Measurements from ENCODE around the gene LRRN3. TPM values are rescaled to one million over a fixed set of nuclear protein-coding genes. Genes with fewer than 3 reads are reported as not detected.

LRRN3 gene
- total and polyA plus RNA-seq, 2 of the 8 experiments (the other 6 are each of a cell fraction or from before 2014, with no cell fraction given): 0.20 to 0.32 TPM

- Histone ChIP-seq H4K20me1 (replicated peaks in 1 of 2; ENCODE audit: control insufficient read depth in 1 of 2, insufficient read depth in 2 of 2, low read length in 2 of 2) (no peaks in the 10 kb centered on the region), H3K27ac (ENCODE audit: low read depth, low read length) (no peak overlapping the region), H3K36me3 (ENCODE audit: control insufficient read depth in 2 of 4, insufficient read depth in 4 of 4, low read length in 3 of 4) (no peaks in the 10 kb centered on the region), H2AFZ (ENCODE audit: low read length) (no peak overlapping the region), H3K79me1 (ENCODE audit: low read depth, low read length) (no peaks in the 10 kb centered on the region), H3K9ac (replicated peaks in 1 of 4; ENCODE audit: extremely low read depth in 1 of 4, low read depth in 3 of 4, low read length in 3 of 4) (no peak overlapping the region), H3K23ac (ENCODE audit: insufficient read length) (no peak overlapping the region), H3K14ac (ENCODE audit: insufficient read length) (no peak overlapping the region), H3K27me3 (replicated peaks in 1 of 4; ENCODE audit: control insufficient read depth in 3 of 4, extremely low read depth in 1 of 4, insufficient read depth in 3 of 4, low read length in 3 of 4) (no peaks in the 10 kb centered on the region), H2BK20ac (ENCODE audit: low read length) (no peak overlapping the region), H4K8ac (ENCODE audit: extremely low read depth, insufficient read depth, low read length) (no peak overlapping the region), H3K4me1 (replicated peaks in 1 of 4; ENCODE audit: control insufficient read depth in 3 of 4, insufficient read depth in 4 of 4, low read length in 3 of 4) (peaks cover 0 to 9% (median 1%) of the 10 kb centered on the region in 4 experiments; a peak in 1 of 7 replicates), H3K23me2 (ENCODE audit: low read depth, low read length) (no peaks in the 10 kb centered on the region), H4K91ac (replicated peaks; ENCODE audit: insufficient read length, low read length) (no peak overlapping the region), H3K4me3 (ENCODE audit: extremely low read depth in 1 of 4, insufficient read depth in 2 of 4, low read depth in 3 of 4, low read length in 4 of 4) (no peak overlapping the region), H3K56ac (replicated peaks; ENCODE audit: insufficient read length, low read depth, low read length) (no peak overlapping the region), H3K4me2 (ENCODE audit: insufficient read depth in 1 of 2, low read depth in 2 of 2, low read length in 2 of 2) (no peak overlapping the region), H2BK12ac (ENCODE audit: low read depth, low read length) (no peak overlapping the region), H3K18ac (ENCODE audit: extremely low read depth, low read length) (no peak overlapping the region), H2BK15ac (ENCODE audit: low read length) (no peak overlapping the region), H4K5ac (ENCODE audit: insufficient read length, low read depth, low read length) (no peak overlapping the region), H2BK5ac (ENCODE audit: low read depth, low read length) (no peak overlapping the region), H3K4ac (replicated peaks; ENCODE audit: insufficient read length, low read depth, low read length) (no peak overlapping the region), H3K79me2 (ENCODE audit: control insufficient read depth in 1 of 2, insufficient read depth in 2 of 2, low read length in 2 of 2) (no peaks in the 10 kb centered on the region), H2BK120ac (replicated peaks; ENCODE audit: low read depth, low read length) (no peak overlapping the region), H2AK5ac (ENCODE audit: low read depth, low read length) (no peak overlapping the region), H3K9me3 (ENCODE audit: insufficient read depth in 2 of 2, low read depth in 1 of 2, low read length in 1 of 2) (no peaks in the 10 kb centered on the region)
- DNase-seq (ENCODE audit: low read depth in 1 of 2, low spot score in 2 of 2): no peak
- TF ChIP-seq PHF8 (conservative IDR thresholded peaks at IDR 0.05; ENCODE audit: low read depth, low read length): no peak
- TF ChIP-seq YY1 (IDR thresholded peaks at IDR 0.05; ENCODE audit: low read depth, low read length): no peak
- TF ChIP-seq CTCF (IDR thresholded peaks at IDR 0.05; ENCODE audit: control extremely low read depth in 1 of 3, insufficient read depth in 1 of 3, low read depth in 1 of 3, low read length in 3 of 3): no peak
- no peak for TF ChIP-seq CTBP2 (IDR thresholded peaks at IDR 0.05; ENCODE audit: borderline replicate concordance, insufficient read depth, insufficient read length, low read length)
- TF ChIP-seq CREB1 (IDR thresholded peaks at IDR 0.05): no peak
- TF ChIP-seq SRF (IDR thresholded peaks at IDR 0.05; ENCODE audit: low read depth, low read length): no peak
- no peak for TF ChIP-seq EZH2 (IDR thresholded peaks at IDR 0.05; ENCODE audit: low read depth, low read length, severe bottlenecking)
- TF ChIP-seq ATF3 (IDR thresholded peaks at IDR 0.05; ENCODE audit: insufficient read depth, low read depth, low read length): no peak
- no peak for TF ChIP-seq SIX5 (IDR thresholded peaks at IDR 0.05; ENCODE audit: low read depth, low read length)
- TF ChIP-seq CBX5 (IDR thresholded peaks at IDR 0.05; ENCODE audit: low read depth, low read length): no peak
- ChIA-PET CTCF (ENCODE audit: partially characterized antibody) (interaction anchor here (1.0 kb wide), 1 partner anchor 17 kb away, joined by 3 read pairs; no protein-coding TSS in a partner anchor), POLR2A (ENCODE audit: partially characterized antibody) (no interaction called here)
- no peak for FAIRE-seq
- 79% methylated on average over 1 of the region's 1 CpG; no CpG with 5 or more reads in 1 of the 2 experiments for WGBS, 2 experiments (ENCODE audit: extremely low coverage in 1 of 2, insufficient coverage in 1 of 2, insufficient read length in 1 of 2, insufficient replicate concordance in 2 of 2, low coverage in 1 of 2, low lambda C conversion rate in 2 of 2, missing lambda C conversion rate in 1 of 2)
Observed at GRCh38 chr7:111080495-111081105, 10.3 kb upstream of the LRRN3 start.

Data from H1 (cell line).